Sciatic nerve (tissue), 1 donor: ENCODE measurements around the gene TRMT2A. TPM values are rescaled to one million over a fixed set of nuclear protein-coding genes. Genes with fewer than 3 reads are reported as not detected.

Experiments
- microRNA-seq: library from miRNA; unstranded; fragments of <30 nt; microRNA quantifications from one replicate; pipeline ENCODE4 v1.2.0, GENCODE V29; 2020
- total RNA-seq: library from RNA; stranded (reverse); fragmentation: NEBNext Ultra II Directional; extraction: Animal tissue kit (Norgen Biotek cat#: 25700); gene quantifications from one replicate; pipeline ENCODE4 v1.2.1, GENCODE V29; 2021
- donor health status: DM: no; HTN: no; CAD: no.

The TRMT2A gene
- total RNA-seq, 1 donor from 2014 or later, result 46.8 TPM

Small RNA genes lying within 50 kb of the gene (microRNA-seq; reads per million reads assigned to microRNA genes)
- not detected for gene MIR6816

Other genes starting within 250 kb of the TRMT2A start
- gene COMT, start 175.5 kb downstream of the TRMT2A start, total RNA-seq, result 155 TPM
- gene TXNRD2, start 175.4 kb downstream of the TRMT2A start, total RNA-seq, result 33.9 TPM
- 59.4 TPM for gene ARVCF, start 100.4 kb downstream of the TRMT2A start, total RNA-seq
- 28.4 TPM for gene TANGO2, start 96.1 kb downstream of the TRMT2A start, total RNA-seq
- gene DGCR8, start 37.0 kb downstream of the TRMT2A start, total RNA-seq, result 37.6 TPM
- gene RANBP1, start 1.1 kb downstream of the TRMT2A start, total RNA-seq, result 58.8 TPM
- gene ZDHHC8, start 14.6 kb upstream of the TRMT2A start, total RNA-seq, result 143 TPM
- gene CCDC188, start 33.8 kb upstream of the TRMT2A start, total RNA-seq, result 6.8 TPM
- 4.4 TPM for gene RTN4R, start 151.1 kb upstream of the TRMT2A start, total RNA-seq
- gene DGCR6L, start 202.8 kb upstream of the TRMT2A start, total RNA-seq, result 28.9 TPM